Measurements from ENCODE around the gene RBM15.

GRCh38 chr1:110387048-110387754 lies 48.0 kb downstream of the RBM15 start:
- no peak for TF ChIP-seq CTCF (IDR thresholded peaks at IDR 0.05 in 4 of 5, conservative IDR thresholded peaks at IDR 0.05 in 1 of 5)
- TF ChIP-seq POLR2A (IDR thresholded peaks at IDR 0.05) = no peak

Data from gastrocnemius medialis (tissue), 4 donors.